ENCODE results near the gene INF2. TPM values are rescaled to one million over a fixed set of nuclear protein-coding genes. Genes with fewer than 3 reads are reported as not detected.

INF2 gene
- total and polyA plus RNA-seq, 2 donors (not counting 3 experiments of a cell fraction or from before 2014, with no cell fraction given), result 55.3 to 124 TPM

DNA sequence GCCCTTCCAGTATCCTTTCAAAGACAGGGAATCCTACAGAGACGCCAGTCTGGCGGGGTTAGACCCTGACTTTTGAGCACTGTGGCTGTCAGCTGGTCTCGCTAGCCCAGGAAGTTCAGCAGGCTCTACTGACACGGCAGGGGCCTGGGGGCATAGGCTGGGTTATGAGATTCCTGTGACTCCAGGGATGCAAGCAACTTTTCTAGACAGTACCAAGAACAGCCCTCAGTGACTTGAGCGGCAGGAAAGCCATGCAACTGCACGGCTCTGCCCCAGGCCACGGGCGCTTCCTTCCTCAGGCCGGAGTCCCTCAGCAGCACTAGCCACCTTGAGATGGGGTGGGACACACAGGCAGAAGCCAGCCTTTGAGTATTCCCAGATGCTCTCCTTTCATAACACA is 58.5 kb downstream of the INF2 start:
- no peaks in the 10 kb centered on the region for H3K9me3 ChIP-seq (replicated peaks; ENCODE audit: control insufficient read depth, insufficient read depth, low read length)
- H3K4me3 ChIP-seq (replicated peaks in 1 of 3; ENCODE audit: insufficient read depth in 1 of 3, low read depth in 1 of 3, low read length in 3 of 3), result no peak overlapping the region
- no peak overlapping the region for H3K4me2 ChIP-seq (ENCODE audit: insufficient read depth, low read length)
- no peaks in the 10 kb centered on the region for H4K20me1 ChIP-seq (replicated peaks; ENCODE audit: control insufficient read depth, extremely low read depth, insufficient read depth, low read length)
- no peak for DNase-seq (ENCODE audit: low read depth, low spot score)
- no peaks in the 10 kb centered on the region for H3K79me2 ChIP-seq (ENCODE audit: control insufficient read depth, insufficient read depth, low read length)
- POLR2A ChIA-PET, result no interaction called here
- CTCF ChIA-PET, result no interaction called here
- FAIRE-seq, result no peak
- no peak overlapping the region for H2AFZ ChIP-seq (ENCODE audit: low read depth, low read length)
- no peaks in the 10 kb centered on the region for H3K27me3 ChIP-seq (ENCODE audit: control insufficient read depth in 2 of 2, insufficient read depth in 2 of 2, low read length in 2 of 2)
- no peaks in the 10 kb centered on the region for H3K9me1 ChIP-seq (replicated peaks; ENCODE audit: control insufficient read depth, extremely low read depth, insufficient read depth, low read length)
- no peaks in the 10 kb centered on the region for H3K36me3 ChIP-seq (ENCODE audit: control insufficient read depth in 2 of 2, extremely low read depth in 1 of 2, insufficient read depth in 2 of 2, low read length in 2 of 2)
- no peaks in the 10 kb centered on the region for H3K4me1 ChIP-seq (ENCODE audit: control insufficient read depth, extremely low read depth, insufficient read depth, low read length)
- no TSS peak for BruUV-seq (replicated peaks)
- no peak overlapping the region for H3K9ac ChIP-seq (replicated peaks; ENCODE audit: extremely low read depth, insufficient read depth, low read length)
- dilution Hi-C loops (cut with MboI; ENCODE audit: extremely low pct_ligation_motif_present, low sequenced_read_pairs), result no loop called here
- TF ChIP-seq GATA2 (IDR thresholded peaks at IDR 0.05; ENCODE audit: insufficient read depth, insufficient read length, low read depth, low read length) (no peak), JUN (IDR thresholded peaks at IDR 0.05; ENCODE audit: borderline replicate concordance, insufficient read depth, insufficient read length, low read depth) (no peak), MYC (IDR thresholded peaks at IDR 0.05; ENCODE audit: low read depth, low read length) (no peak), POLR2AphosphoS5 (IDR thresholded peaks at IDR 0.05; ENCODE audit: insufficient read depth, low read depth, low read length) (no peak), FOS (IDR thresholded peaks at IDR 0.05; ENCODE audit: borderline replicate concordance, insufficient read depth, low read length) (no peak), POLR2A (IDR thresholded peaks at IDR 0.05; ENCODE audit: low read depth, low read length) (no peak), EZH2 (IDR thresholded peaks at IDR 0.05; ENCODE audit: borderline replicate concordance, low read depth, low read length, severe bottlenecking) (no peak)
- TF ChIP-seq, protein P1, sequence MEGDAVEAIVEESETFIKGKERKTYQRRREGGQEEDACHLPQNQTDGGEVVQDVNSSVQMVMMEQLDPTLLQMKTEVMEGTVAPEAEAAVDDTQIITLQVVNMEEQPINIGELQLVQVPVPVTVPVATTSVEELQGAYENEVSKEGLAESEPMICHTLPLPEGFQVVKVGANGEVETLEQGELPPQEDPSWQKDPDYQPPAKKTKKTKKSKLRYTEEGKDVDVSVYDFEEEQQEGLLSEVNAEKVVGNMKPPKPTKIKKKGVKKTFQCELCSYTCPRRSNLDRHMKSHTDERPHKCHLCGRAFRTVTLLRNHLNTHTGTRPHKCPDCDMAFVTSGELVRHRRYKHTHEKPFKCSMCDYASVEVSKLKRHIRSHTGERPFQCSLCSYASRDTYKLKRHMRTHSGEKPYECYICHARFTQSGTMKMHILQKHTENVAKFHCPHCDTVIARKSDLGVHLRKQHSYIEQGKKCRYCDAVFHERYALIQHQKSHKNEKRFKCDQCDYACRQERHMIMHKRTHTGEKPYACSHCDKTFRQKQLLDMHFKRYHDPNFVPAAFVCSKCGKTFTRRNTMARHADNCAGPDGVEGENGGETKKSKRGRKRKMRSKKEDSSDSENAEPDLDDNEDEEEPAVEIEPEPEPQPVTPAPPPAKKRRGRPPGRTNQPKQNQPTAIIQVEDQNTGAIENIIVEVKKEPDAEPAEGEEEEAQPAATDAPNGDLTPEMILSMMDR (IDR thresholded peaks at IDR 0.05; ENCODE audit: extremely low read depth in 1 of 2, insufficient read depth in 1 of 2, low read depth in 1 of 2, low read length in 2 of 2), result no peak
- TF ChIP-seq, protein P2, sequence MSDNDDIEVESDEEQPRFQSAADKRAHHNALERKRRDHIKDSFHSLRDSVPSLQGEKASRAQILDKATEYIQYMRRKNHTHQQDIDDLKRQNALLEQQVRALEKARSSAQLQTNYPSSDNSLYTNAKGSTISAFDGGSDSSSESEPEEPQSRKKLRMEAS (IDR thresholded peaks at IDR 0.05; ENCODE audit: insufficient read depth, insufficient read length), result no peak
- intact Hi-C loops (cut with micrococcal nuclease), result no loop called here
- no peak overlapping the region for H3K27ac ChIP-seq (ENCODE audit: insufficient read depth, low read depth, low read length)

Measured in endothelial cell of umbilical vein (primary cell).